Right lung (tissue), 5 donors: ENCODE results near the gene MAB21L4. TPM values are rescaled to one million over a fixed set of nuclear protein-coding genes. Genes with fewer than 3 reads are reported as not detected.

Source experiments
- DNase-seq, 2 donors: peaks; one replicate each; pipeline ENCODE4 v3.0.0-alpha.2; 2013
- polyA plus RNA-seq, 5 donors: library from polyadenylated mRNA; unstranded; fragments of 120-200 nt; gene quantifications; one replicate each; pipeline versions ENCODE4 v1.2.1 to v1.2.3, GENCODE V29; 2013; ENCODE audit warnings: inconsistent platforms in 1 of 5, low replicate concordance in 1 of 5; ENCODE audit not compliant: insufficient read length in 5 of 5, insufficient read depth in 1 of 5

Gene MAB21L4
- polyA plus RNA-seq, 5 donors, result 0.61 to 4.6 (median 1.4) TPM

GRCh38 chr2:240925568-240926515, 29.9 kb upstream of the MAB21L4 start:
- no peak for DNase-seq

GRCh38 chr2:240925191-240925567, 29.2 kb upstream of the MAB21L4 start:
- DNase-seq, result no peak

- DNase-seq, result no peak
These were observed 27.1 kb upstream of the MAB21L4 start for GRCh38 chr2:240922982-240923537.

- no peak for DNase-seq
These were observed 26.5 kb upstream of the MAB21L4 start for GRCh38 chr2:240922245-240922981.

- DNase-seq, result no peak
These were observed 26.0 kb upstream of the MAB21L4 start for GRCh38 chr2:240921995-240922244.

GRCh38 chr2:240921311-240921994, 25.5 kb upstream of the MAB21L4 start:
- no peak for DNase-seq

- no peak for DNase-seq
These were observed 24.9 kb upstream of the MAB21L4 start for GRCh38 chr2:240920783-240921231.

- no peak for DNase-seq
These were observed 24.1 kb upstream of the MAB21L4 start for GRCh38 chr2:240919786-240920782.

- DNase-seq, result no peak
These were observed 23.3 kb upstream of the MAB21L4 start for GRCh38 chr2:240919161-240919781.

GRCh38 chr2:240918258-240919091, 22.5 kb upstream of the MAB21L4 start:
- no peak for DNase-seq

GRCh38 chr2:240917684-240918257, 21.8 kb upstream of the MAB21L4 start:
- DNase-seq, result no peak

- DNase-seq, result no peak
These were observed 21.2 kb upstream of the MAB21L4 start for GRCh38 chr2:240917009-240917683.

- DNase-seq, result peak; percentile 81 to 82
These were observed 20.6 kb upstream of the MAB21L4 start for GRCh38 chr2:240916571-240917008.

- no peak for DNase-seq
These were observed 19.8 kb upstream of the MAB21L4 start for GRCh38 chr2:240915526-240916341.

- no peak for DNase-seq
These were observed 18.9 kb upstream of the MAB21L4 start for GRCh38 chr2:240914645-240915525.
